ENCODE measurements around the gene OSBPL10.

The OSBPL10 gene

GRCh38 chr3:31921837-31922236 is 59.2 kb downstream of the OSBPL10 start:
- DNase-seq, result no peak

- DNase-seq, result no peak
These were observed 60.8 kb downstream of the OSBPL10 start for GRCh38 chr3:31920310-31920709.

DNA sequence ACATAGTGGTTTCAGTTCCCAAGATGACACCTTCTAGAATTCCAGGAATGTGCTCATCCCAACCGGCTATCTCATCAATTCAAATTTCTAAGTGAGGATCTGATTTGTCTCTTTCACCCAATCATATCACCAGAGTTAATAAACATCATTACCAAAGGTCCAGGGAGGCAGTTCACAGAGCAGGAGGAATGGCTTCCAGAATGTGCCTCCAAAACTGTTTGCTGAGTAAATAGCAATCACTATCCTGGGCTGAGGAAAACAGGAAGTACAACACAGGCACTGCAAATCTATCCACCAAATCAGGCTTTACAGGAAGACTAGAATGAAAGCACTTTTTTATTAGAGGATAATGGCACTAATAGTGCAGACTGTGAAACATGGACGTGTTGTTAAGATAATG is 61.5 kb downstream of the OSBPL10 start:
- DNase-seq, result no peak

GRCh38 chr3:31918179-31919150 is 62.6 kb downstream of the OSBPL10 start:
- DNase-seq, result no peak

GRCh38 chr3:31917303-31918005 is 63.6 kb downstream of the OSBPL10 start:
- no peak for DNase-seq

GRCh38 chr3:31911643-31912042 is 69.4 kb downstream of the OSBPL10 start:
- DNase-seq, result no peak

DNA sequence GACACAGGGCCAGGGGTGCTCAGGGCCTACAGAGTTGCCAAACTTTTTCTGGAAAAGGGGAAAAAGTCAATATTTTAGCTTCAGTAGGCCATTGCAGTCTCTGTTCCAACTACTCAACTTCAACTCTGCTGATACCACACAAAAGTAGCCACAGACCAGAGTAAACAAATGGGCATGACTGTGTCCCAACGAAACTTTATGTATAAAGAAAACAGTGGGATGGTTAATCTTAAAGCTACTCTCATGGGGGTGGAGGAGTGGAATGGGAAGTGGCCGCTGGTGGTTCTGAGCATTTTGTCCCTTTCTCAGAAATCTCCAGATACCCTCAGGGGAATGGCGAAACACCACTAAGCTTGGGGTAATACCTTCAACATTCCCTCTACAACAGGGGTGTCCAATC is 69.9 kb downstream of the OSBPL10 start:
- DNase-seq, result no peak

- no peak for DNase-seq
These were observed 71.6 kb downstream of the OSBPL10 start for GRCh38 chr3:31909455-31909854.

DNA sequence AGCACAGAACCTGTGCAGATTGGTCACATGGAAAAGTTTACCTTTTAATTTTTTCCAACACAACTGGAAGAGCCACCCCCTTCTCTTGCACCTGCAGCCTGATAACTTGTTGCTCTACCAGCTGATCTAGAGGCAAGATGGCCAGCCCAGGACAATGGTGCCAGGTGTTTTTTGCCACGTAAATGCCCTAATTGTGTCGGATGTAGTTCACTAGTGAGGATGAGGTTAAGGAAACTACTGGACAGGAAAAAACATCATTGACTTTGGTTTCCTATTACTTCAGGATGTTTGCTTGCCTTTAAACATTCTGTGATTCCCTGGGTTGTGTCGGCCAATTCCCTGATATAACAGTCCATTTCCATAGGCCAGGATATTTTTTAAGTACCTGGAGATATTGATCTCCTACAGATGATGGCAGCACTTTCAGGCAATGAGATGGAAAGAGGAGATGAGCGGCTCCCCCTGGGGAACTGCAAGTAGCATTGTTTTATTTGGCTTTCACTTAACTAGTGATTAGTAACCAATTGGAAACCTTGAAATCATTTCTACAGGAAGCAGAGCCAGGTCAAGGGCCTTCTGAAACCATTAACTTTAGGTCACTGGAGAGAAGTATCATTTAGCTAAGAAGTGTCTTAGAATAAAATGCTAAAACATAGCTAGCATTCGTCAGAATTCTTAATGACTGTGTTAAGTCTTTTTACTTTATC is 72.5 kb downstream of the OSBPL10 start:
- peak in 1 of 2 experiments; percentile 15 for DNase-seq

DNA sequence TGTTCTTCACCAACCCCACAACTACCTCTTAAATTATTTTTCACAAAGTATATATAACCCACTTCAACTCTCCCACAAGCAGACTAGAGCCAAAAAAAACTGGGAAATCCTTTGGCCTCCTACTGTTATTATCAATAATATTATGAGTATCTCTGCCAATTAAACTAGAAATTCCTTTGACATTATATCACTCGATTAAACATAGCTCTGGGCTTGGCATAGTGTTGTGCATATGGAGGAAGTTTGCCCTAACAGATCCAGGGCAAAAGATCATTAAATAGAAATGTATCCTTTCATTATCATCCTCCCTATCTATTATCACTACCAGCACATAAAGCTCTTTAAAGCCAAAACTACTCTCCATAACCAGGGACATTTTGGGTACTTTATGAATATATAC is 74.9 kb downstream of the OSBPL10 start:
- DNase-seq, result no peak

DNA sequence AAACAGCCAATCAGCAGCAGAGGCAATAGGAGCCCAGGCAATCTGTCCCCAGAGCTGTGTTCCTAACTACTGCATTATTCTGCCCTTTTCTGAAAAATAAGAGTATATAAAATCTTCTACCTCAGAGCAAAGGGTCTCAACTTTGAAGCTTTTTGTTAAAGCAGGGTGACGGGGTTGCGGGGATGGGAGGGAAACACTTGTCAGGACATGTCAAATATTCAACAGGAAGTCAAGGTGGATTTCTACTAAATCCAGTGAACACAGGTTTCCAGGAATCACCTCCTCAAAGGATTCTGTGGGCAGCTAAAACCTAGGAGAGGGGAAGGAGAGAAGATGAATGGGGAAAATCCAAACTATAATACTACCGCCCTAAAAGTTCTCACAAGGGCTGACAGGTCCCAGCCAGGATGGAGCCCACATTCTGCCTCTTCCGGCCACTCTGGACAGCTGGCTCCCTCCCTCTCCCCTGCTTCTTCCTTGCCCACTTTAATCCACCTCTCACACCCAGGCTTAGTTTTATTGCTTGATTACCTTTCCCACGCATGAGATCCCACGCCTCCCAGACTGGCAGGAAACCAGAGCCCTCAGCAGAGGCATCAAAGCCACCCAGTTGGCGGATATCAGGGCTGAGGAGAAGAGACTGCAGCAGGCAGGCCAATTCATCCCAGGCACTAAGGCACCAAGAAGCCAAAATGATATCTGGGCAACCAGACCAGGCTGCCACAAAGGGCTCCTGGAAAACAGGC is 77.2 kb downstream of the OSBPL10 start:
- DNase-seq, result peak; percentile 17 to 33

GRCh38 chr3:31900583-31900982 is 80.5 kb downstream of the OSBPL10 start:
- no peak for DNase-seq

DNA sequence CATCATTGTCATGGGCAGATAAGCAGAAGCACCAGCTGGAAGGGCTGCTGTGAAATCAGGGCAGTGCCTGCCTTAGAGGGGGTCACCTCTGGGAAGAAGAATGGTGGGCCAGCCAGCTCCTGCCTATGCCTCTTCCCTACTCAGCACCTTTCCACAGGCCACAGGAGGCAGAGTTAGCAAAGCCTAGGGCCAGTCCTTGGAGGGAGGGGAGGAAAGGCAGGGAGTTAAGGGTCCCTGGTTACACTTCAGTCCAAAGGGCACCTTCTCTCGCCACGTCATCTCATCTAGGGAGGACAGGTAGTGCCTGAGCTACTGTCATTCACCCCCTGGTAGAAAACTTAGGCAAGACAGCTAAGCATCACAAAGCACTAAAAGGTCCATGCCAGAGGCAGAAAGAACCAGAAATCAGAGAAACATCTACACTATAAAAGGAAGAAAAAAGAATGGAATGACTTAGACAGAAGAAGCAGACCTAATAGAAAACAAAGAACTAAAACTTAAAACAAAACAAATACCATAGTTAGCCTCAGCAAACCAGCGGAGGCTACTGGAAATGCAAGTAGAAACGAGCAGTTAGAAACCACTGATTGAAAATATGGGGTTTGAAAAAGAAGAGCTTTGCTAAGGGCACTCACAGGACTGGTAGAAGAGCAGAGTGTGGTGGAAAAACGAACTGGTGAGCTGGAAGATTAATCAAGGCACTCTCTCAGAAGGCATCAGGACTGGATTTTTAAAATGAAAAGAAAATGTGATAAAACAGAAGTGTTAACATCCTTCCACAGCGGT is 84.2 kb downstream of the OSBPL10 start:
- DNase-seq, result no peak

- DNase-seq, result no peak
These were observed 85.0 kb downstream of the OSBPL10 start for GRCh38 chr3:31896026-31896425.

- no peak for DNase-seq
These were observed 85.6 kb downstream of the OSBPL10 start for GRCh38 chr3:31895471-31895870.

DNA sequence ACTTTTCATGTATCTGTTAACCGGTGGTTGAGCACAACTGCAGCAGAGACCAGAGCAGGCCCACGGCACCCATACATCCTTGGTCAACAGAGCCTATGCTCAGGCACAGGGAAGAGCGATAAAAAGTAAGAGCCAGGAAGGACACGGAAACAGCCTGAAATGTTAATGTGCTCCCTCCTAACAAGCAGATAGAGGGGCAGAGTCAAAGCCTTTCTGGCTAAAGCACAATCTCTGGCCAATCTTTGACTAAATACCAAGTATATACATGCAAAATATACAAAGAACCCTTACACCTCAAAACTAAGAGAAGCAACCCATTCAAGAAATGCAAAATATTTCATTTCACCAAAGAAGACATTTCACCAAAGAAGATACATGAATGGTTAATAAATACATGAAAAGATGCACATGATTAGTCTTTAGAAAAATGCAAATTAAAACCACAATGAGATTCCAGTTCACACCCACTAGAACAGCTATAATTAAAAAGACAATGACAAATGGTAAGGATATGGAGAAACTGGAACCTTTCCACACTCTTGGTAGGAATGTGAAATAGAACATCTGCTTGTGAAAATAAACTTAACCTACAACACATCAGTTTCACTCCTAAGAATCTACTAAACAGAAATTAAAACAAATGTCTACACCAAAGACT is 88.0 kb downstream of the OSBPL10 start:
- no peak for DNase-seq

DNA sequence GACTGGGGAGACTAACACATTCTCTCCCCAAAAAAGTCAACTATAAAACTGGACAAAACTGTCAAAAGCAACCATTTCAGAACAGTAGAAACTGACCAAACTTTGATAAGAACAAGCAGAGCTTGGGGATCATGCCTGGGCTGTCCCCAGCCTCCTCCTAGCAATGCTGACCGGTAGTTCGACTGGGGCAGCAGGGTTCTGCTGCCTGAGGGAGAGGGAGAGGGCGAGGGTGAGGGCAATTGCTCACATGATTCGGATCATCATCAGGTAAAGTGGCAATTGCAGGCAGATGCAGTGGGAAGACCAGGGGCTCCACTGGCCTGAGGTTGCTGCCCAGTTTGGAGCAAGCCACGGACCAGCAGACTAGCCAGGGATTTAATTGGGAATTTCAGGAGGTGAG is 88.6 kb downstream of the OSBPL10 start:
- no peak for DNase-seq

- DNase-seq, result no peak
These were observed 89.1 kb downstream of the OSBPL10 start for GRCh38 chr3:31891876-31892455.

GRCh38 chr3:31890742-31891469 is 90.2 kb downstream of the OSBPL10 start:
- DNase-seq, result no peak

GRCh38 chr3:31890007-31890406 is 91.1 kb downstream of the OSBPL10 start:
- no peak for DNase-seq

Measured in NCI-H524 (cell line).